ENCODE data around the gene MNS1. TPM values are rescaled to one million over a fixed set of nuclear protein-coding genes. Genes with fewer than 3 reads are reported as not detected.

MNS1 gene
- total and polyA plus RNA-seq, 9 donors: 5.1 to 9.3 (median 7.1) TPM

GRCh38 chr15:56459096-56459495 is 5.8 kb downstream of the MNS1 start:
- H3K9me3 ChIP-seq (replicated peaks; ENCODE audit: control insufficient read depth, low read depth, low read length): no peaks in the 10 kb centered on the region
- DNase-seq: no peak
- no peaks in the 10 kb centered on the region for H3K27me3 ChIP-seq (ENCODE audit: control insufficient read depth, insufficient read depth, low read length)
- H3K36me3 ChIP-seq (ENCODE audit: control insufficient read depth, insufficient read depth, low read length): no peaks in the 10 kb centered on the region
- H3K4me1 ChIP-seq (ENCODE audit: control insufficient read depth, insufficient read depth, low read length): no peaks in the 10 kb centered on the region
- no peak overlapping the region for H3K4me3 ChIP-seq (ENCODE audit: low read length)
- no peak overlapping the region for H3K27ac ChIP-seq (ENCODE audit: low read length)
- no CpG with 5 or more reads among the region's 2 CpGs for WGBS (ENCODE audit: insufficient coverage)

- Histone ChIP-seq H3K4me3 (ENCODE audit: low read length) (no peak overlapping the region), H3K9me3 (replicated peaks; ENCODE audit: control insufficient read depth, low read depth, low read length) (no peaks in the 10 kb centered on the region), H3K27ac (ENCODE audit: low read length) (no peak overlapping the region), H3K4me1 (ENCODE audit: control insufficient read depth, insufficient read depth, low read length) (no peaks in the 10 kb centered on the region), H3K27me3 (ENCODE audit: control insufficient read depth, insufficient read depth, low read length) (no peaks in the 10 kb centered on the region), H3K36me3 (ENCODE audit: control insufficient read depth, insufficient read depth, low read length) (no peaks in the 10 kb centered on the region)
- no CpG with 5 or more reads among the region's 3 CpGs for WGBS (ENCODE audit: insufficient coverage)
- no peak for DNase-seq
Observed at GRCh38 chr15:56456229-56456628, 8.7 kb downstream of the MNS1 start.

GRCh38 chr15:56454836-56455235 is 10.1 kb downstream of the MNS1 start:
- peak; percentile 41 for DNase-seq
- H3K27me3 ChIP-seq (ENCODE audit: control insufficient read depth, insufficient read depth, low read length): no peaks in the 10 kb centered on the region
- 100% methylated on average over 1 of the region's 1 CpG for WGBS (ENCODE audit: insufficient coverage)

GRCh38 chr15:56445746-56446145 is 19.2 kb downstream of the MNS1 start:
- WGBS (ENCODE audit: insufficient coverage): 100% methylated on average over 1 of the region's 5 CpGs
- DNase-seq: no peak
- peaks cover 2% of the 10 kb centered on the region for H3K9me3 ChIP-seq (replicated peaks; ENCODE audit: control insufficient read depth, low read depth, low read length)
- no peak overlapping the region for H3K27ac ChIP-seq (ENCODE audit: low read length)
- no peaks in the 10 kb centered on the region for H3K4me1 ChIP-seq (ENCODE audit: control insufficient read depth, insufficient read depth, low read length)
- H3K36me3 ChIP-seq (ENCODE audit: control insufficient read depth, insufficient read depth, low read length): peaks cover 4% of the 10 kb centered on the region
- H3K27me3 ChIP-seq (ENCODE audit: control insufficient read depth, insufficient read depth, low read length): no peaks in the 10 kb centered on the region
- no peak overlapping the region for H3K4me3 ChIP-seq (ENCODE audit: low read length)

More at GRCh38 chr15:56454836-56455235, 10.1 kb downstream of the MNS1 start:
- Histone ChIP-seq H3K4me3 (ENCODE audit: low read length) (no peak overlapping the region), H3K36me3 (ENCODE audit: control insufficient read depth, insufficient read depth, low read length) (no peaks in the 10 kb centered on the region), H3K9me3 (replicated peaks; ENCODE audit: control insufficient read depth, low read depth, low read length) (no peaks in the 10 kb centered on the region), H3K27ac (ENCODE audit: low read length) (no peak overlapping the region), H3K4me1 (ENCODE audit: control insufficient read depth, insufficient read depth, low read length) (no peaks in the 10 kb centered on the region)

- H3K9me3 ChIP-seq (replicated peaks; ENCODE audit: control insufficient read depth, low read depth, low read length): peaks cover 2% of the 10 kb centered on the region
- H3K27ac ChIP-seq (ENCODE audit: low read length): no peak overlapping the region
- H3K4me3 ChIP-seq (ENCODE audit: low read length): no peak overlapping the region
- no CpG with 5 or more reads among the region's 3 CpGs for WGBS (ENCODE audit: insufficient coverage)
- H3K4me1 ChIP-seq (ENCODE audit: control insufficient read depth, insufficient read depth, low read length): no peaks in the 10 kb centered on the region
- H3K27me3 ChIP-seq (ENCODE audit: control insufficient read depth, insufficient read depth, low read length): no peaks in the 10 kb centered on the region
- H3K36me3 ChIP-seq (ENCODE audit: control insufficient read depth, insufficient read depth, low read length): peaks cover 4% of the 10 kb centered on the region
- DNase-seq: no peak
Observed at GRCh38 chr15:56442354-56442753, 22.6 kb downstream of the MNS1 start.

- Histone ChIP-seq H3K9me3 (replicated peaks; ENCODE audit: control insufficient read depth, low read depth, low read length) (peaks cover 2% of the 10 kb centered on the region), H3K36me3 (ENCODE audit: control insufficient read depth, insufficient read depth, low read length) (peaks cover 4% of the 10 kb centered on the region), H3K4me1 (ENCODE audit: control insufficient read depth, insufficient read depth, low read length) (no peaks in the 10 kb centered on the region), H3K27ac (ENCODE audit: low read length) (no peak overlapping the region), H3K27me3 (ENCODE audit: control insufficient read depth, insufficient read depth, low read length) (no peaks in the 10 kb centered on the region), H3K4me3 (ENCODE audit: low read length) (no peak overlapping the region)
- DNase-seq: no peak
- WGBS (ENCODE audit: insufficient coverage): no CpG with 5 or more reads among the region's 1 CpG
Observed at GRCh38 chr15:56440214-56440770, 24.6 kb downstream of the MNS1 start.

GRCh38 chr15:56432304-56432703 is 32.6 kb downstream of the MNS1 start:
- Histone ChIP-seq H3K36me3 (ENCODE audit: control insufficient read depth, insufficient read depth, low read length) (no peaks in the 10 kb centered on the region), H3K4me3 (ENCODE audit: low read length) (no peak overlapping the region), H3K27ac (ENCODE audit: low read length) (no peak overlapping the region), H3K4me1 (ENCODE audit: control insufficient read depth, insufficient read depth, low read length) (no peaks in the 10 kb centered on the region), H3K9me3 (replicated peaks; ENCODE audit: control insufficient read depth, low read depth, low read length) (no peaks in the 10 kb centered on the region), H3K27me3 (ENCODE audit: control insufficient read depth, insufficient read depth, low read length) (no peaks in the 10 kb centered on the region)
- WGBS (ENCODE audit: insufficient coverage): 100% methylated on average over 2 of the region's 5 CpGs
- no peak for DNase-seq

GRCh38 chr15:56428821-56429458 is 36.0 kb downstream of the MNS1 start:
- Histone ChIP-seq H3K4me3 (ENCODE audit: low read length) (no peak overlapping the region), H3K9me3 (replicated peaks; ENCODE audit: control insufficient read depth, low read depth, low read length) (no peaks in the 10 kb centered on the region), H3K27me3 (ENCODE audit: control insufficient read depth, insufficient read depth, low read length) (no peaks in the 10 kb centered on the region), H3K36me3 (ENCODE audit: control insufficient read depth, insufficient read depth, low read length) (peaks cover 5% of the 10 kb centered on the region), H3K4me1 (ENCODE audit: control insufficient read depth, insufficient read depth, low read length) (no peaks in the 10 kb centered on the region), H3K27ac (ENCODE audit: low read length) (no peak overlapping the region)
- WGBS (ENCODE audit: insufficient coverage): no CpG with 5 or more reads among the region's 2 CpGs
- peak; percentile 48 for DNase-seq

GRCh38 chr15:56425976-56426375 is 39.0 kb downstream of the MNS1 start:
- DNase-seq: peak; percentile 12
- Histone ChIP-seq H3K36me3 (ENCODE audit: control insufficient read depth, insufficient read depth, low read length) (peaks cover 5% of the 10 kb centered on the region), H3K27ac (ENCODE audit: low read length) (no peak overlapping the region), H3K4me3 (ENCODE audit: low read length) (no peak overlapping the region), H3K4me1 (ENCODE audit: control insufficient read depth, insufficient read depth, low read length) (no peaks in the 10 kb centered on the region), H3K9me3 (replicated peaks; ENCODE audit: control insufficient read depth, low read depth, low read length) (no peaks in the 10 kb centered on the region), H3K27me3 (ENCODE audit: control insufficient read depth, insufficient read depth, low read length) (no peaks in the 10 kb centered on the region)
- WGBS (ENCODE audit: insufficient coverage): no CpG with 5 or more reads among the region's 1 CpG

GRCh38 chr15:56425276-56425675 is 39.7 kb downstream of the MNS1 start:
- Histone ChIP-seq H3K27me3 (ENCODE audit: control insufficient read depth, insufficient read depth, low read length) (no peaks in the 10 kb centered on the region), H3K9me3 (replicated peaks; ENCODE audit: control insufficient read depth, low read depth, low read length) (no peaks in the 10 kb centered on the region), H3K4me3 (ENCODE audit: low read length) (no peak overlapping the region), H3K4me1 (ENCODE audit: control insufficient read depth, insufficient read depth, low read length) (no peaks in the 10 kb centered on the region), H3K27ac (ENCODE audit: low read length) (no peak overlapping the region), H3K36me3 (ENCODE audit: control insufficient read depth, insufficient read depth, low read length) (peaks cover 5% of the 10 kb centered on the region)
- no peak for DNase-seq
